GM19455 (cell line): ENCODE data around the gene SMAD2.
"Not testable (repeated sequence)": the region's sequence is repeated elsewhere in the genome, so short reads cannot be mapped to it uniquely, and the experiment has no call there.

Source experiments
- ATAC-seq: cut with Tn5 transposase; IDR thresholded peaks from one replicate; pipeline ENCODE4 v1.9.1; 2021; ENCODE audit not compliant: unreplicated experiment

SMAD2 gene

DNA sequence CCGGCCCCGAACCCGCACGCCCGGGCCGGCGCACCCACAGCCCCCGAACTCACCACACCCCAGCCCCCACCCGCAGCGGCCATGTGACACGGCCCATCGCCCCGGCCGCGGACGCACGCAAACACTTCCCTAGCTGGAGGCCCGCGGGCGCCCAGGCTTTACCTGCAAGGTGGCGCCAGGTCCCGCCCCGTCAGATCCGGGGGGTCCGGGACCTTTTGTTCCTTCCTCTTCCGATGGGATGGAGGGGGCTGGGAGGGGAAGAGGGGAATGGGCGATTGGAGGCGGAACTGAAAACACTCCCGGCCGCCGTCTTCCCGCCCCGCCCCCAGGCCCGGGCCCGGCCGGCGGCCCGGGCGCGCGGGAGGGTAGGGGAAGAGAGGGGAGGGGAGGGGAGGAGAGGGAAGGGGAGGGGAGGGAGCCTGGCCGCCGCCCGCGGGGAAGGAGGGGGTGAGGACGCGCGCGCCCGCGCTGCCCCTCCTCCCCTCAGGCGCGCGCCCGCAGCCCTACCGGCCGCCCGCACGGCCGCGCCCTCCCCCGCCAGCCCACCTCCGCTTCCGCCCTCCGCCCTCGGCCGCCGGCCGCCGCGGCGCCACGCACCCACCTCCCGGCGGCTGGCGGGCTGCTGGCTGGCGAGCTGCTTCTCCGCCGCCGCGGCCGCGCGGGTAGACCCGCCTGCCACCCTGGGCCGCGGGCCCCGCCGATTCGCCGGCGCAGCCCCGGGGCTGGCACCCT lies at the start of gene SMAD2:
Gene SMAD2, minus strand, starts transcription at position 461 of the 732 bp plus-strand sequence. CDS start 33,903 bp downstream, outside the sequence.
- peak; percentile 62 for ATAC-seq

DNA sequence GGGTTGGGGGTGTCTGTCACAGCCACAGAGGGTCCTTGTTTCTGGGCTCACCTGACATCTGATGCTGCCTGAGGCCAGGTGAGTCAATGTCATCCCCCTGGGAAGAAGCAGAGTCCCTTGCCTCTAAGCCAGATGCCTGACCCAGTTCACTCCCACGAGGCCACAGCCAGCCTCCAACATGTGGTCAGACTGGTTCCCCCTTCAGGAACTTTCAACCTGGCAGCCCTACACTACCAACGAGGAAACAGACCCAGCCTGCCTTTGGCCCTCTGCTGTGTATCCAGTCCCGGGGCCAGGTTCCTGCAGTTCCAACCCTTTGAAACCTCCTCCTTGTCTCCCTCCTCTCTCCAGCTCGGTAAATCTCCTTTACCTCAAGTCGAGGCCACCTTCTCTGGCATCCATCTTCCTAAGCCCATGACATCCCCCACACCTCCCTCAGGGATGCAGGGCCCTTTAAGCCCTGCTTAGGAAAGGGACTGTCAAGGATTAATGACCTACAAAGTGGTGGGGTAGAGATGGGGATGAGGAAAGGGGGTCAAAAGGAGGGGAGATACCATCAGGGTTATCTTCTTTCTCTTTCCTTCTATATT lies 49.2 kb upstream of the SMAD2 start:
- ATAC-seq: no peak

DNA sequence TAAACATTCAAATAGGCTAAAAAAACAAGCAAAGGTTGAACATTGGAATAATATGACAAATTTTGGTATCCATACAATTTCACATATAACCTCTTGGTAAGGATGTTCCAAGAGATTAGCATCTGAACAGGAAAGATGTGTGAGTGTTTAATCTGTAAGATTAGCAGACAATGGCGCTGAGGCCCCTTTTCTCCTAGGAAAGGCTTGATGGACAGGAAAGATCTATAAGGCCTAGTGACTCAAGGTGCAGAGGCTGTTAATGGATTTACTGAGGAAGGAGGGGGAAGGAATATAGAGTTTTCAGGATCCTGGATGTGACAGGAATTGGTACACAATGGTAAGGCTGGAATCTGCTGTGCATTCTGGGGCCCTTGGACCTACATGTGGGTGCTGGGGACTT lies 48.1 kb upstream of the SMAD2 start:
- ATAC-seq: no peak

DNA sequence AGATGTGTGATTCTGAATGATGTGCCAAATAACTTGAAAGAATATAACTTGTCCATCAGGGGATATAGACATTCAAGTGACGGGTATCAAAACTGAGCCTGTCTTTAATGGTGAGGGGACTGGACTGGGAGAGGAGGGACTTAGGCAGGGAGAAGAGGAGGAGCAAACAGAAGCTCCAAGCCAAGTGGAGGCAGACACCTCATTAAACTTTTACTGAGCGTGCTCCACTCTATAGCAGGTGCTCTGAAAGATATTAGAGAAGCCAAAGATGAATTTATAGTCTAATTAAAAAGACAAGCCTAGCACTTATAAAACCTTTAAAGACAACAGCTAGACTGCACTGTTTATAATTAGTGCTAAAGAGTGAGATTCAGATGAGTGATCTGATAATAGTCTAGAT lies 47.7 kb upstream of the SMAD2 start:
- ATAC-seq: no peak

DNA sequence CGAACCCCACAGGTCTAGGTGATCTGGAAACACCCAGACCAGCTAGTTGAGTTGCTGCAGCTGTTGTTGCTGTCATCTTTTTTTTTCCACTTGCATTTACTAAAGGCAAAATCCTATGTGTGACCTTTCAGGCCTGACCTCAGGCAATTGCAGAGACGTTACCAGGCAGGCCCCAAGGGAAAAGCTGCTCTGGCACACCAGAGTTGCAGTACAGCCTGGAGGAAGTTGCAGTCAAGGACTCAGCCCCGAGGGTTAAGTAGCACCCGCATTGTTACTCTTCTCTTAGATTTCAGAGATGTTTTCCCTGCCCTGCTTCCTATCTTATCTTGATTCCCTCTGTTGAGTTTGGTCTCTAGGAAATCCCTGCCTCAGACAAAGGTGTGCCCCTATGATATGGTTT lies 45.2 kb upstream of the SMAD2 start:
- ATAC-seq: no peak

DNA sequence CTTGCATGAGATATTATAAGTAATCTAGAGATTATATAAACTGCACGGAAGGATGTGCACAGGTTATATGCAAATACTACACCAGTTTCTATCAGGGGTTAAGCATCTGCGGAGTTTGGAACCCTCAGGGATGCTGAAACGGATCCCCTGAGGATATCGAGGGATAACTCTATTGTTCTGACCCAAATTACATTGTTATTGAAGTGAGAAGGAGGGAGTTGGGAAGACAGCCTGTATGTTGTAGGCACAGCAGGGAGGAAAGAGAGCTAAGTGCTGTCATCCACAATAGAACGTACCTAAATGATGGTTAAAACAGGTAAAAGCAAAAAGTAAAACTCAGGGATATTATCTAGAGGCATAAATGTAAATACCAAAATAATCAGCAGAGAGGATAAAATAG lies 44.6 kb upstream of the SMAD2 start:
- ATAC-seq: no peak

DNA sequence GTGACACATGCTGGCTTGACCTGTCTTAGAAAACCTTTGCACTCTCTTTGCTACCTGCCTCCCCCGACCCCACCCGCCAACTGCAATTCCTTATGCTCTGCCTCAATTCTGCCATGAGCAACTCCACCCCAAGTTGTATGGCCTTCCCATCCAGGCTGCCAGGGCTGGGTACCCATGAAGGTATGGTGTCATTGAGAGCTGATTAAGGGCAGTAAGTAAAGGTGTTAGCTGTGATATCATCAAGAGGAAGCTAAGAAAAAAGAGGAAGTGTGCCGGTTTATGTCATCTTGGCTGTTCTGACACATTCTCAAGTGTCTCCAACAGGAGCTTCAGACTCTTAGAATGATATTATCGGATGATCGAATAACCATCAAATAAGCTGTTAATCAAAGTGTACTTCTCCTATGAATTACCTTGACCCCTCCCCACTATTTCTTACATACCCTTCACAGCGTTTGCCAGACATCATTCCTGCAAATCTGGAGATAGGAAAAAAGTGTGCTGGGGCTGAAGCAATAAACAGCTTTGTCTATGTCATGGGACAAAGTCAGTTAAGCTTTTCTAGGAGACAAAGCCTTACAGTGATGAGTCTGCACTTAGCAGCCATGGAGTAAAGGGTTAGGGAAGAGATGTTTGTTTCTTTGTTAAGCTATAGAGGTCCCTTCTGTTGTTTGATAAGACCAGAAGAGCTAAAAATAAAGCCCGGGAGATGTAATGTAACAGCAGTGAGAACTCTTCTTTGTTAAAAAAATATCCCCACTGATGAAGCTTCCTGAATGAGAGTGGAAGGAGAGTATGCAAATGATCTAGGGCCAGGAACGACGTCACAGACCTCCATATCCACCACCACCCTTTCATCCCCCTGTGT lies 40.4 kb upstream of the SMAD2 start:
- no peak for ATAC-seq

DNA sequence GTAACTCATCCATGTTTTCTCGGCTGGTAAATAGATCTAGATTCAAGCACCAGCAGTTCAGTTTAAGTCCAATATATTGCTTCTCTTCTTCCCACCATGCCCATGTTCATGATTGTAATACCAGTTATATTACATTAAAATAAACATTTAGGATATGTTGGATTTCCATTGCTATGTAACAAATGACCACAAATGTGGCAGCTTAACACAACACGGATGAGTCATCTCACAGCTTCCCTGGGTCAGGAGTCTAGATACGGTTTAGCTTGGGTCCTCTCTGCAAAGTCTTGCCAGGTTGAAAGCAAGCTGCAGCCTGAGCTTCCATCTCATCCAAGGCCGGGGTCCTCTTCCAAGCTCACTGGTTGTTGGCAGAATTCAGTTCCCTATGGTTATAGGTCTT lies 39.4 kb upstream of the SMAD2 start:
- ATAC-seq: no peak

DNA sequence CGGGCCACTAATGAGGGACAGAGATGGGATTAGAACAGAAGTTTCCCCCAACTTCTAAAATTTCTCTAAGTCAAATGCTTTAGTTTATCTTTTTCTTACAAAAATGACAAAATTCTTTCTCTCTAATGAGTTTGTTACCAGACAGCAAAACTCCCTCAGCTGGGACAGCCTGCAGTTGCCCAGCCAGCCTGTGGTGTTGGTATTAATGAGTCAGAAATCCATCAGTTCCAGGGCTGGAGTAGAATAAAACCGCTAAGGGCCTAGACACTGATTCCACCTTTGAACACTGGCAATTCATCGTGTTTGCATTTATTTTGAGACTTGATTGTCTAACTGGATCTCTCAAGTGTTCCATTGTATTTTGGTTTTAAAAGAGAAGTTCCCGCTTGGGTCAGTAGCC lies 38.3 kb upstream of the SMAD2 start:
- ATAC-seq: no peak

DNA sequence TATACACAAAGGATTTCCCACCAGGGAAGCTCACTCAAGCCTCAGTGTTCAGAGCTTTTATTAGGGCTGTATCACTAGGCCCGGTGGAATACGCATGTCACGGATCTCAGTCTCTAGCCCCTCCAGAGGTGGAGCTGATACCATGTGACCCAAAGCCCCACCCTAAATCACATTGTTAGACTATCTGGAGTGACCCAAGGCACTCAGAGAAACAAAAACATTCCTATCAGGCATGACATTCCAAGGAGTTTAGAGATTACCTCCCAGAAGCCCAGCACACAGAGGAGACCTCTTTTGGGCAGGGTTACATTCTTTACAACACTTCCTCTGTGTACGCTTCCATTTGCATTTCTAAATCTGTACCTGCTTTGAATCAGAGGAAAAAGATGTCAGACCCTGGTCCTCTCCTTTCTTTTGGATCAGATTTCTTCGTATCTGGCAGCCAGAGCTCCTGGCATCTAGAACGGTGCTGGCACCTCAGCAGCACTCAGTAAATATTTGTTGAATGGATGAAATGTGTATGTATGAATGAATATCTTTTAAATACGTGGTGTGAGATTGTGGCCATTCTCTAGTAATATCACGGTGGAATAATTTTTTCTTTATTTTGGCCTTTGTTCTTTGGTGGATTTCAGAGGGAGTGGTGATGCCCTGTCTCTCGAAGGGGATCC lies 37.7 kb upstream of the SMAD2 start:
- no peak for ATAC-seq

DNA sequence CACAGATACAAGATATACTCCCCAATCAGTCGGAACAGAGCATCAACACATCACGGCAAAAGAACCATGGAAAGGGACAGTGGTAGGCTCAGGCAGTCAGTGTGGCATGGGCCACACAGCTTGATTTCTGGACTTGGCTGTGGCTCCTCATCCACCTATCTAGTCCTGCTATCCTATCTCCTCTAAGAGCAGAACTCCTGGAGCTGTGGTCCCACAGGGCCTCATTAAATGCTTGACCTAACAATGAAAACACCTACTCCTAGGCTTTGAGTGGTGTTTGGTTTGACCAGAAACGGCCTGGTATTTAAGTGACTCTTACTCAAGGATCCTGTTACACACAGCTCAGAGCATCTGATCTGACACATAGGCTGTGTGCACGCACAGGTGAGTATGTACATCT lies 33.6 kb upstream of the SMAD2 start:
- no peak for ATAC-seq

DNA sequence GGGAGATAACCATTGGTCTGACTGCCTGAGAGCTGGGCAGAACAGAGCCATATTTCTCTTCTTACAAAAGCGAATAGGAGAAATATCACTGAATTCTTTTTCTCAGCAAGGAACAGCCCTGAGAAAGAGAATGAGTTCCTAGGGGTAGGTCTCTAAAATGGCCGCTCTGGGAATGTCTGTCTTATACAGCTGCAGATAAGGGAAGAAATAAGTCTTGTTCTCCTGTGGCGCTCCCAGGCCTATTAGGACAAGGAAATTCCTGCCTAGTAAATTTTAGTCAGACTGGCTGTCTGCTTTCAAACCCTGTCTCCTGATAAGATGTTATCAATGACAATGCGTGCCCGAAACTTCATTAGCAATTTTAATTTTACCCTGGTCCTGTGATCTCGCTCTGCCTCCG lies 30.5 kb upstream of the SMAD2 start:
- not testable (repeated sequence) for ATAC-seq

DNA sequence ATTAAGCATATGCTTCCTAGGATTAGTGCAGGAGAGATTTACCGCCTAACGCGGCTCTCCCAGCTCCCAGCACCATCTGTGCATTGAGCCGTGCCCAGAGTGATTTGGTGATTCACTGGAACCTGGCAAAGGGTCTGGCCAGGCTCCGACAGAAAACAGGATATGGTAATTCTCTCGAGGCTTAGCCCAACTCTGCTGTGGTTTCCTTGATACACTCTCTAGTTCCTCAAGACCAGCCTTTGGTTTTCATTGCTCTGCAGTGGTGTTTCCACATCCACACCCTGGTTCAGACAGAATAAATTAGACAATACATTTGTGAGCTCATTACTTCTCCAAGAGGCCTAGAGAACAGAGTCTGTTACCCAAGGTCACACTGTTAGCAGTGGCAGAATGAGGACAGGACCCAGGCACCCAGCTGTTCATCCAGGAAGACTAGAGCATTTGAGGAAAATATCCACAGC lies 23.0 kb upstream of the SMAD2 start:
- ATAC-seq: no peak

DNA sequence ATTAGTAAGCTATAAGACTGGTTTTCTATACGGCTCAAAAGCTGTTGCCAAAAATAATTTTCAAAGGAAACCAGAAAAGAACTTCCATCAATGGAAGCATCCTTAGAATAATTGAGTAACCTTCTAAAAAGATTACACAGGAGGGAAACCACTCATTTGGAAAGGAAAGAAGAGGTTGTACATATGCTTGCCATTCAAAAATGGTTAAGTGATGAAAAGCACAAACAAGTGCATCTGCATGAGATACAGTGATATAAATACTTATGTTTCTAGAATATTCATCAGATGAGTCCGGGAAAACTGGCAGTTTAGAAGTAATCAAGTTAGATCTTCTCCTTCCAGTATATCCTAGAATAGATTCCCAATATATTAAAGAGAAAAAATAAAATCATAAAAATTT lies 20.1 kb upstream of the SMAD2 start:
- no peak for ATAC-seq

DNA sequence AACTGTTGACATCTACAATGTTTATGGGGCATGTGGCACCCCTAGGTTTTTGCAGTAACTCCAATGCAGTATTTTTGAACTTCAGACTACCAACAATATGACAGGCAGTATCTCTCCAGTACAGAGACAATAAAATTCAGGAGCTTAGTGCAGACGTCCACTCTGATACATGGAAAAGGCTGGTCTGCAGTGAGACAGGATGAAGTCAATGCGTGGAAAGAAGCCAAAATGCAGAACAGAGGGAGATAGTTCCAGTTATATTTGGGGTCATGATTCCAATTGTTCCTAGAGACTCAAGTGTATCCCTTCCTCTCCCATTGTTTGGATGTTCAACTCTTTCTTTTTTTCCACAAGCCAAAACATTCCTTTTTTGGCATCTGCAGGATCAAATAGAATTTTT lies 18.7 kb upstream of the SMAD2 start:
- no peak for ATAC-seq

DNA sequence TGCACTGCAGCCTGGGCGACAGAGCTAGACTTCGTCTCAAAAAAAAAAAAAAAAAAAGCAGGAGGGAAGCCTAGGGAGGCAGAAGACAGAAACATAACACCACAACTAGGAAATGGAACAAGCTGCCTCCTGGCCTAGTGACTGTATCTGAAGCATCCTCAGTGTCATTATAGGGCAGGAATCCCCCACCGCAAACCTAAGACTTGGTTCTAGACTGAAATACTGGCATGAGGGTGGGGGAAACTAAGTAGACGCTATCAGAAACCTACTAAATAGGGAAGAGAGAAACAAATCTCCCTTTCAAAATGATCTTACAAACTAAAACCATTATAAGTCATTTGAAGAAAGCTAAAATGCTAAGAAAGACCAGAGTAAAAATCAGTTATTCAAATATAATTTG lies 16.4 kb upstream of the SMAD2 start:
- ATAC-seq: no peak

DNA sequence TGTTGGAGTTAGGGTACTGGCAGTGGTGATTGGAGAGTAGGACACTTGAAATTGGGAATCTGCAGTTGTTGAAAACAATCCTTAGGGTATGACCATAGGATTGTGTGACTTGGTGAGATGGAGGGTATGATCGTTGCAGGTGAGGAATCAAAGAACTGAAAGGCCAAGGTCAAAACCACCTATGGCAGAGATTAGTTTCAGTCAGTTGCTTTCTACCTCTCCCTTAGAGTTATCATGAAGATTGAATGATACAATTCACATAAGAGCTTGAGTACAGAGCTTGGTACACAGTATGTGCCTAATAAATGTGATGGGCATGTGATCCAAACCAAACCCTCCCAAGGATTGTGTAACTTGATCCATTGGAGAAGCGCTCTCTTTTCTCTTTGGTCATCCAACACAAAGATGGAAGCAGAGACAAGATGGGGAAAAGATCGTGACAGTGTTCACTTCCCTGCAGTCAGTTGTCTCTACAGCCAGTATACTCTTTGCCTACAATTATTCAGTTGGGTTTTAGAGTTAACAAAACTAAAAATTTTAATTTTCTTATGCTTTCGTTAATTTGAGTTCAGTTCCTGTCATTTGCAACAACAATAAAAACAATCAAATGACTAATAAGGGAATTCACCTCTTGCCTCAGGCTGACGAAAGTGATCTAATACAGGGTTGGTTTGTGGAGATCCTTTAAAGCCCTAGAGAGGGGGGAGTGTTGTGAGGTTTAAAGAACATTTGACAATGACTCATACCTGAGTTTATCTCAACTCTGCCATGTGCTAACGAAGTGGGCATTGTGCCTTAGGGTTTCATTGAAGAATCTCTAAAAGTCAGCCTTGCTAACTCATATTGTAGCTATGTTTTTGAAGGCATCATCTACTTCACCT lies 14.8 kb upstream of the SMAD2 start:
- ATAC-seq: no peak

DNA sequence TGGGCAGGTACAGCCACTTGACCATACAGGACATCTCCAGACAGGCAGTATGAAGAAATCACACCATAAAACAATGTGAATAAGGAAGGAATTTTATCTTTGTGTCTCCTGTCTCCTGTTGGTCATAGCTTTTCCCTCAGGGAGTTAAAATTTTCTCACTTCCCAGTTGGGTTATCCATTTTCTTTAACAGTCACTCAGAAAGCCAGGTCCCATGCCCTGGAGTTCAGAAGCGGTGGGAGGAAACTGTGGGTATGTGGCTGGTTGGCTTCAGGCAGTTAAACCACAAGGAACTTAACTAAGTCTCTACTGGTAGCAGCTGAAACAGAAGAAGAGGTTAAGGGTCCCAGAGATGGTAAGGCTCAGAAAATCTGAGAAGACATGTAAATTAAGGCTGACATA lies 6.5 kb upstream of the SMAD2 start:
- ATAC-seq: no peak

DNA sequence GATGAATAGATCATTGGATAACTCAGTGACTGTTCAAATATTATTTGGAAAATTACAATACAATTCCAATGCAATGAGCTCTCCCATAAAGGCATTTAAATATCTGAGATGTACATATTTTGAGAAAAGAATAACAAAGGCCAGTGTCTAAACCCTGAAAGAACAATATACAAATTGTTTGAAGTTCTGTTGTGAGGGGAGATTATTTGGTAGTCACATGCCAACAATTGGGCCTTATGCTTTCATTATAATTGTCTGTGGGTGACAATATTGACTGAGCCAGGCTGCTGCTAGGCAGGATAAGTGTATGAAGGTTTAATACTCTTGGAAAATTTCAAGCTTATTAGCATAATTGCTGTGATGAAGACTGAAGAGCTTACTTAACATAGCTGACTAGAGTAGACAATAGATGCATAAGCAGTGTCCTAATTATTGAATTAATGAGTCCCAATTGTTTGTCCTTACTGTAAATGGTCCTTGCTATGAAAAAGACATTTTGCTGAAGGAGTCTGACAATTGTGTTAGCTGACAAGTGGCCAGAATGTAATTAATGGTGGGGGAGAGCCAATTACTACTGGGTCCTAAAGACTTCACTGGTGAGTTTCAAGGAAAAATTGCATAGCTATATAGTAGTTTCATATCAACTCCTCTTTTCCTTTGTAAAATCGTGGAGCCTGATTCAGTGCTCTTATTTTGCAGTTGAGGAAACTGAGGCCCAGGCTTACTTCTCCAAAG lies 5.0 kb upstream of the SMAD2 start:
- ATAC-seq: no peak

DNA sequence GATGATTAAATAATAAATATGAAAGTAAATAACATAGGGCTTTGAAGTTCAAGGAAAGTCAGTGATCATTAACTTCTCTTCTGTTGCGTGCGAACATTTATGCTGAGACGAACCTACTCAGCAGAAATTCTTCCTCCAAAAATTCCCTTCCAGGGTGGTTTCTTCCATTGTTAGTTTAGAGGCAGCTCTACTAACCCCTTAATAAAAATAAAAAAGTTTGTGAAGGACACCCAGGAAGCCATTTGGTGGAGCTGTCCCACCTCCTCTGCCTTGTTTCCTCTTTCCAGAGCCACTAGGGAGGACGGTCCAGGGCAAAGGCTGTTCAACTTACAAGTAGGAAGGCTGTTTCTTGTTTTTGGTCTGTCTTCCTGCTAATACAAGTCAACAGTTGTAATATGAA lies 2.1 kb upstream of the SMAD2 start:
- ATAC-seq: no peak
